Stimulated activated CD4-positive, alpha-beta T cell treated with anti-CD3 and anti-CD28 coated beads, Interleukin-1b, Interleukin-23, amount 100 ng/mL, for 4 hours (primary cell): Measurements from ENCODE around the gene N4BP2L2.

ENCODE experiments used
- DNase-seq, 2 donors: peaks; one replicate each; pipeline ENCODE4 v3.0.0-alpha.2; 2020; ENCODE audit warnings: low read depth in 2 of 2

Gene N4BP2L2

GRCh38 chr13:32426191-32426989 lies 112.2 kb downstream of the N4BP2L2 start:
- peak; percentile 9 to 22 for DNase-seq

GRCh38 chr13:32425158-32425557 lies 113.4 kb downstream of the N4BP2L2 start:
- no peak for DNase-seq

DNA sequence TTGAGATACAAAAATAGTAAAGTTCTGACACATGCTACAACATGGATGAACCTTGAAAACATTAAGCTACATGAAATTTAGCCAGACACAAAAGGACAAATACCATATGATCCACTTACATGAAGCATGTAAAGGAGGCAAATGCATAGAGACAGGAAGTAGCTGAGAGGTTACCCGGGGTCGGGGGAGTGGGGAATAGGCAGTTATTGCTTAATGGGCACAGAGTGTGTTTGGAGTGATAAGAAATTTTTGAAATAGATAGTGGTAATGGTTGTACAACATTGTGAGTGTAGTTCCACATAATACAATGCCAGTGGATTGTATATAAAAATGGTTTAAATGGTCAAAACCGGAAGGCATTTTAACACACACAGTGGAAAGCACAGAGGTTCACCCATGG lies 115.0 kb downstream of the N4BP2L2 start:
- no peak for DNase-seq

DNA sequence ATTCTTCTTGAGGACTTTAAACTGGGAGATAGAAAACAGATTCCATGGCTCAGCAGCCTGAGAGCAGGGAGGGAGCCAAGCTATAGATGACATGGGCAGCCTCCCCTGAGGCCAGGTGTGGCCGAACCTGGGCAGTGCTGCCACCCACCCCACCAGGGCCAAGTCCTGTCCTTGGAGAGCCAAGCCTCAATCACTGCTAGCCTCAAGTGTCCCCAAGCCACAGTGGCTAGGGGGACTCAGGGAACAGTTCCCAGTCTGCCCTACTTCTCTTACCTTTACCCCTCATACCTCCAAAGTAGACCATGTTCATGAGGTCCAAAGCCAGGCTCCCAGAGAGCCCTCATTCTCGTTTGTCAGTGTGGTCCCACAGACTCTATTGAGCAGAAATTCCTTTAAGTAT lies 118.7 kb downstream of the N4BP2L2 start:
- no peak for DNase-seq

DNA sequence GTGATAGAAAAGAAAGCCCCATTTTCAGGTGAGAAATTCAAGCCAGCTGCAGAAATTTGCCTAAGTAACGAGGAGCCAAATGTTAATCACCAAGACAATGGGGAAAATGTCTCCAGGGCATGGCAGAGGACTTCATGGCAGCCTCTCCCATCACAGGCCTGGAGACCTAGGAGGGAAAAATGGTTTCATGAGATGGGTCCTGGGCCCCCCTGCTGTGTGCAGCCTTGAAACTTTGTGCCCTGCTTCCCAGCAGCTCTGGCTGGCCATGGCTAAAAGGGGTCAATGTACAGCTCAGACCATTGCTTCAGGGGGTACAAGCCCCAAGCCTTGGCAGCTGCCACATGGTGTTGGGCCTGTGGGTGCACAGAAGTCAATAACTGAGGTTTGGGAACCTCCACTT lies 120.6 kb downstream of the N4BP2L2 start:
- DNase-seq, result no peak

DNA sequence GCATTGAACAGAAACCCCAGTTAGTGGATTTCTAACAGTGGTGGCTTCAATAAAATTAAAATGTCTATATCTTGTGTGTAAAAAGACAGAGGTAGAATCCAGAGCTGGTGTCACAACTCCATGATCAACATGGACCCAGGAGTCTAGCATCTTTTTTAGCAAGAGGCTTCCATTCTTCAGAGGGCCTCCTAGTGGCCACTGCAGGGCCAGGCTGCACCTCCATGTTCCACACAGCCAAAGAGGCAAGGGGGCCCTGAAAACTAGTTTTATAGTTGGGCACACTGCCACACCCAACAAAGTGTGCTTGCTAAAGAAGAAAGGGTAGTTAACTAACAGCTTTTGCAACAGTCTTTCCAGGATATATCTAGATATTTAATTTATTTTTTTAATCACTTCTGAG lies 123.6 kb downstream of the N4BP2L2 start:
- DNase-seq, result no peak

- no peak for DNase-seq
Observed at GRCh38 chr13:32414580-32414979, 124.0 kb downstream of the N4BP2L2 start.

DNA sequence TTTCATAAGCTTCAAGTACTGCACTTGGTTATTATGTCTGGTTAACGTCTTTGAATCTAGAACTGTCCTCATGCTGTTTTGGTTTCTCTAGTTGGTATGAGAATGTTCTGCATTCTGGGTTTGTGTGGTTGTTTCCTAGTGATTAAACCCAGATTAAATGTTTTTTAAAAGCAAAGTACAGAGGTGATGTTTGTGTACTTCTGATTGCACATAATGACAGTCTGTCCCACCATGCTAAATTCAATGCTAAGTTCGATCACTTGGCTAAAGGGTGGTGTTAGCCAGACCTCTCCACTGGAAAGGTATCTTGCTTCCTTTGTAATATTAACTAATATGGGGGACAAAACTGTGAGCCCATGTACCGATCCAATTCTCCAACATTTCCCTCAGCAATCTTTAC lies 125.3 kb downstream of the N4BP2L2 start:
- no peak for DNase-seq

DNA sequence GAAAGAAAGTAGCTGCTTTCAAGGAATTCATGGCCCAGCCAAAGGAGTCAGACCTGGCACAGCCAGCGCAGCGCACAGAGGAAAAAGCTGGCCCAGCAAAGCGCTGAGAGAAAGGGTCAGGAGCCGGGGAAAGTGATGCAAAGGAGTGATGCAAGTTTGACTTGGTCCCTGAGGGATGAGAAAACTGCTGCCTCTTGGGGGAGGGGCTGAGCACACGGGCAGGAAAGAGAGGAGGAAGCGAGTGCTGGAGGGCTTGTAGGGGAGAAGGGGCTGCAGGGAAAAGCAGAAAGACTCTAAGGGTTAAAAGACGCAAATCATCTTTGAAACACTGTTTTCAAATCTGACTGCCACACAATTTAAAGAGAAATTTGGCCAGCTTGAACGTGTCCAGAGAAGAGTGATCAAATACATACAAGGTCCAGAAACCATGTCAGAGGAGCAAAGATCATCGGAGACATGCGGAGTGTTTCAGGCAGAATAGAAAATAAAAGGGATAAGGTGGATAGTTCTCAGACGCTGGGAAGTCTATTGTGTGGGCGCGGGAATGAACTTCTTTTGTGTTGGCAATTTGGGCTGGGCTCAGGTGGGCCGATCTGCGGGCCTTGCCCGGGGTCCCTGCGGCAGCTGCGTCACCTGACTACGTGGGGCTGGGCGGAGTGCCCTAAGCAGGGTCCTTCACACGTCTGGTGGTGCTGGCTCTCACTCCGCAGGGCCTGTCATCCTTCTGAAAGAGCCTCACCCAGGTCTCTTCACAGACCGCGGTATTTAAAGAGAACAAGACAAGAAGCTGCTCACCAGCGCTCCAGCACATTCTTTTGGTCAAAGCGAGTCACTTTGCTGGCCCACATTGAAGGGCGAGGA lies 128.8 kb downstream of the N4BP2L2 start:
- DNase-seq, result no peak

- no peak for DNase-seq
Observed at GRCh38 chr13:32409001-32409313, 129.6 kb downstream of the N4BP2L2 start.

GRCh38 chr13:32408296-32409000 lies 130.1 kb downstream of the N4BP2L2 start:
- no peak for DNase-seq

DNA sequence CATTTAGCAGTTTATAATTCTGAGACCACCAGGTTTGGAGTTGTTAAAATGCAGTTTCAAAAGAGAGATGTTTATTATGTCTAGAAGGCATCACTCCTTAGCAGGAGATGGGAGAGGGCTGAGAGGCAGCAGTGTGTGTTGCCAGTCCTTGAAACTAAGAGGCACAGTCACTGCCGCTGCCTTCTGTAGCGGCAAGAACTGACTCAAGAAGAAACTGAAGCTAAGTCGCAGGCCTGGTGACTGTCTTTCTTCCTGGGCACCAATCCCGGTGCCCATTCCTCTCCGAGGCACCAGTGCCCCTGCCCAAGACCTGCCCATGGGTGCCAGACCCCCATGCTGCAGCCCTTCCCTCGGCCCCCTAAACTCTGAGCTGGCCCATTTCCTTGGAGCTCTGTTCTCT lies 130.7 kb downstream of the N4BP2L2 start:
- DNase-seq, result no peak

- no peak for DNase-seq
Observed at GRCh38 chr13:32403108-32403507, 135.5 kb downstream of the N4BP2L2 start.

DNA sequence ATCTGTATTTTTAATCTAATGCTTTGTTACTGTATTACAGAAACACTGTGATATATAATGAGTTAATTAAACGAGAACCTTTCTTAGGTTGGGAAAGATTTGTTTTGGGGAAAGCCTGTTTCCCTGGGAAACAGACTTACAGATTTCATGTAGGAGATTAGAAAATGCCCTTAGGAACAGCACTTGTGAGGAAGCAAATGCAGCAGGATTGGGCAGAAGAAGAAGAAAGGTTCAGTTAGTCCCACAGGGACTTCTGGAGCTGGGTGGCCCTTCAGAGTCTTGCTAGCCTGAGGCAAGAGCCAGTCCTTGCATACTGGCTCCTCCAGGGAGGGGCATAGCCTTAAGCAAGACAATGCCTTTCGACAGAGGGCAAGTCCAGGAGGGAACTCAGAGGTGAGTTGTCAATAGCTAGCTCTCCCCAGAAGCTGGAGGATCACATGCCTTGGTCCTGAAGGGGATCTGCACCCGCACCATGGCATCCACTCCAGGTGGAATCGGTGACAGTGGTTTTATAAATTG lies 147.4 kb downstream of the N4BP2L2 start:
- no peak for DNase-seq

GRCh38 chr13:32390484-32390883 lies 148.1 kb downstream of the N4BP2L2 start:
- no peak for DNase-seq

DNA sequence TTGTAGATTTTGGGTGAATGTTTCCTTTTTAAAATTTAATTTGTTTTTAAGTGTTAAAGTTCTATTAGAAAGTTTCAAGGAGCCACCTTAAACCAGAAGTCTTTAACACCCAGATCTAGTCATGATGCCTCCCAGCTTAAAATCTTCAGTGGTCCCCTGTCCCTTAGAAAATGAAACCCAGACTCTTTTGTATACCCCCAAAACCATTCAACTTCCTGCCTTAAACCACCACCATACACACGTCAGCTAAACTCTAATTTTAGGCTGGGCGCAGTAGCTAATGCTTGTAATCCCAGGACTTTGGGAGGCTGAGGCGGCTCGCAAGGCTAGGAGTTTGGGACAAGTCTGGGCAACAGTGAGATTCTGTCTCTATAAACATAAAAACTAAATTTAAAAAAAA lies 148.5 kb downstream of the N4BP2L2 start:
- DNase-seq, result no peak

- DNase-seq, result no peak
Observed at GRCh38 chr13:32385410-32385809, 153.2 kb downstream of the N4BP2L2 start.

DNA sequence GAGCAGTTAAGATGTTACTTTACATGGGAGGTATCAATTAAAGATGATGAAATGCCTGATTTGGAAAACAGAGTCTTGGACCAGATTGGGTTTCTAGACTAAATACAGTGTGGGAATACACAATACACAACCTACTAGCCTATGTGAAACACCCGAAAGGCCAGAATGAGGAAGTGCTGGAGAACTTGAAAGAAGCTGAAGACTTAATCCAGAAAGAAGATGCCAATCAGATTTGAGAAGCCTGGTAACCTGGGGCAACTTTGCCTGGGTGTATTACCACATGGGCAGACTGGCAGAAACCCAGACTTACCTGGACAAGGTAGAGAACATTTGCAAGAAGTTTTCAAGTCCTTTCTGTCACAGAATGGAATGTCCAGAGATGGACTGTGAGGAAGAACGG lies 153.9 kb downstream of the N4BP2L2 start:
- no peak for DNase-seq

GRCh38 chr13:32383836-32384618 lies 154.6 kb downstream of the N4BP2L2 start:
- no peak for DNase-seq
